PFSK-1 (cell line): ENCODE measurements around the gene SCLY.

Source experiments
- POLR2AphosphoS5 ChIP-seq: IDR thresholded peaks from 2 replicates; pipeline ENCODE4 v1.6.1; 2012; ENCODE audit warnings: low read depth, mild to moderate bottlenecking, control low read depth, low read length, moderate library complexity
- SIN3A ChIP-seq: IDR thresholded peaks from 2 replicates; pipeline ENCODE4 v1.6.1; 2012; ENCODE audit warnings: mild to moderate bottlenecking, low read length, moderate library complexity, borderline replicate concordance; ENCODE audit not compliant: insufficient read depth
- TAF1 ChIP-seq: IDR thresholded peaks from 2 replicates; pipeline ENCODE4 v1.6.1; 2012; ENCODE audit warnings: low read length, control low read depth, borderline replicate concordance; ENCODE audit not compliant: insufficient read depth

DNA sequence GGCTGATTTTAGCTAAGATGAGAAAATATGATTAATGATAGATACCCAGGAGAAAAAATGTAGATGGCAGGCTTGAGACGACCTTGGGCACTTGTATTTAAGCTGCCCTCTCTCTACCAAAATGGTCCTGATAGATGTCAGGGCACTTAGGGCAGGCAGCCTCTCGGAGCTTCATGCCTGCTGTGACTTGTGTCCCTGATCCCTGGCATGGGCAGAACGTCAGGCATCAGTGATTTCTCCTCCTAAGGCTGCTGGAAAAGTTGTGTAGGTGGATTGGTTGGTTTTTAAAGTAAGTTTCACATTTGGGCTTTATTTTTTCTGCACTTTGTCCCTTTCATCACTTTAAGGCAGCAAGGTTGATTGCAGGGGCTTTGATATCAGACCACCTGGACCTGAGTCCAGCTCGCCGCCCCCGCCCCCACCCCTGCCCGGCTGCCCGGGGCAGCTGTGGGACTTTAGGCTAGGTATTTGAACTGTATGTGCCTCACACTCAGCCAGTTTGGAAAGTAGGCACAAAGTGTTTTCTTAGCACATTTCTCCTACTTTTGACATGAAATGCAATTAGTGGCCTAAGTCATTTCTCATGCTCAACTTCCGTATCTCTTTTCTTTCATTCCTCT lies 35.0 kb upstream of the SCLY start:
- TF ChIP-seq TAF1 (no peak), POLR2AphosphoS5 (no peak), SIN3A (no peak)
